HEK293T (cell line): ENCODE results near the gene UBR3.

ENCODE experiments used
- BHLHE40 ChIP-seq: fragments of 450-650 bp; IDR thresholded peaks from 2 replicates; pipeline ENCODE4 v1.6.1; 2016; ENCODE audit warnings: mild to moderate bottlenecking, moderate library complexity, borderline replicate concordance
- ELF4 ChIP-seq: fragments of 450-650 bp; IDR thresholded peaks from 2 replicates; pipeline ENCODE4 v1.6.1; 2017; ENCODE audit warnings: antibody characterized with exemption
- FOXA1 ChIP-seq: fragments of 450-650 bp; IDR thresholded peaks from 2 replicates; pipeline ENCODE4 v1.6.1; 2016; ENCODE audit warnings: mild to moderate bottlenecking
- FOXM1 ChIP-seq: fragments of 450-650 bp; IDR thresholded peaks from 2 replicates; pipeline ENCODE4 v1.6.1; 2017; ENCODE audit warnings: mild to moderate bottlenecking, borderline replicate concordance
- HDGF ChIP-seq: fragments of 450-650 bp; IDR thresholded peaks from 2 replicates; pipeline ENCODE4 v1.6.1; 2017; ENCODE audit warnings: antibody characterized with exemption, borderline replicate concordance
- L3MBTL2 ChIP-seq: fragments of 450-650 bp; conservative IDR thresholded peaks from 2 replicates; pipeline ENCODE4 v1.6.1; 2016; ENCODE audit warnings: mild to moderate bottlenecking
- NFRKB ChIP-seq: fragments of 450-650 bp; IDR thresholded peaks from 2 replicates; pipeline ENCODE4 v1.6.1; 2016; ENCODE audit warnings: mild to moderate bottlenecking, moderate library complexity
- SUZ12 ChIP-seq: fragments of 450-650 bp; IDR thresholded peaks from 2 replicates; pipeline ENCODE4 v1.6.1; 2016; ENCODE audit warnings: mild to moderate bottlenecking

- TF ChIP-seq FOXM1 (no peak), ELF4 (no peak), NFRKB (no peak), HDGF (no peak), BHLHE40 (no peak), SUZ12 (no peak), L3MBTL2 (no peak), FOXA1 (no peak)
Observed at GRCh38 chr2:170123593-170123992, 296.3 kb downstream of the UBR3 start.
